OCI-LY1 (cell line): ENCODE data around the gene CFAP53.

Experiments used
- CTCF ChIP-seq: fragments of 200-600 bp; sonication (generic), shearing (Covaris generic); IDR thresholded peaks from 2 replicates; pipeline ENCODE4 v1.5.1; 2017; ENCODE audit warnings: mild to moderate bottlenecking, antibody characterized with exemption, low read length, moderate library complexity, mixed read lengths
- EZH2 ChIP-seq: fragments of 200-600 bp; sonication (generic), shearing (Covaris generic); IDR thresholded peaks from 2 replicates; pipeline ENCODE4 v1.8.0; 2017; ENCODE audit warnings: borderline replicate concordance, mixed run types, mild to moderate bottlenecking, antibody characterized with exemption, low read length, moderate library complexity, mixed read lengths

GRCh38 chr18:50201476-50202018, 64.7 kb downstream of the CFAP53 start:
- TF ChIP-seq CTCF (no peak), EZH2 (no peak)
